H1 (cell line): ENCODE measurements around the gene NOL12. TPM values are rescaled to one million over a fixed set of nuclear protein-coding genes. Genes with fewer than 3 reads are reported as not detected.
A peak's percentile ranks its signal among the peaks of the same experiment; 100 is the strongest.

Source experiments
- CTCF ChIA-PET: fragments of 300-600 bp; sonication (Branson Sonifier 250); formaldehyde crosslinking; loops from one replicate; lab custom pipeline; 2021; ENCODE audit not compliant: partially characterized antibody; lab: Charles Lee
- POLR2A ChIA-PET: fragments of 300-600 bp; sonication (Branson Sonifier 250); formaldehyde crosslinking; loops from one replicate; lab custom pipeline; 2021; ENCODE audit warnings: inconsistent platforms; ENCODE audit not compliant: partially characterized antibody; lab: Charles Lee
- DNase-seq, 2 experiments: peaks; one replicate each; pipeline versions ENCODE4 v3.0.0 to v3.0.0-alpha.2; 2010 to 2022; ENCODE audit warnings: low spot score in 2 of 2, low read depth in 1 of 2, mixed read lengths in 1 of 2
- FAIRE-seq: peaks from 2 replicates; lab custom pipeline; 2011; peaks lifted over from hg19 to GRCh38; lab: Jason Lieb, UNC
- H2AFZ ChIP-seq: 2 replicates; pipeline ENCODE4 v1.8.1; 2012; ENCODE audit warnings: low read length, inconsistent platforms
- H2AK5ac ChIP-seq: 2 replicates; pipeline ENCODE4 v1.6.1; 2013; ENCODE audit warnings: low read depth, low read length
- H2BK120ac ChIP-seq: replicated peaks from 2 replicates; pipeline ENCODE3; 2013; ENCODE audit warnings: low read depth, low read length, inconsistent platforms
- H2BK12ac ChIP-seq: 2 replicates; pipeline ENCODE4 v1.6.1; 2013; ENCODE audit warnings: low read depth, low read length
- H2BK15ac ChIP-seq: 2 replicates; pipeline ENCODE4 v1.6.1; 2013; ENCODE audit warnings: low read length
- H2BK20ac ChIP-seq: 2 replicates; pipeline ENCODE4 v1.6.1; 2013; ENCODE audit warnings: low read length
- H2BK5ac ChIP-seq: 2 replicates; pipeline ENCODE4 v1.6.1; 2013; ENCODE audit warnings: low read depth, low read length
- H3K14ac ChIP-seq: 2 replicates; pipeline ENCODE4 v1.6.1; 2013; ENCODE audit warnings: inconsistent platforms; ENCODE audit not compliant: insufficient read length
- H3K18ac ChIP-seq: 2 replicates; pipeline ENCODE4 v1.6.1; 2013; ENCODE audit warnings: low read length; ENCODE audit errors: extremely low read depth
- H3K23ac ChIP-seq: 2 replicates; pipeline ENCODE4 v1.6.1; 2013; ENCODE audit warnings: inconsistent platforms; ENCODE audit not compliant: insufficient read length
- H3K23me2 ChIP-seq: 2 replicates; pipeline ENCODE4 v1.6.1; 2013; ENCODE audit warnings: low read depth, low read length
- H3K27ac ChIP-seq: 2 replicates; pipeline ENCODE4 v1.6.1; 2011; ENCODE audit warnings: low read depth, low read length, inconsistent platforms
- H3K27me3 ChIP-seq, 4 experiments: replicated peaks in 1 of 4; 1 replicate in 1 of 4; 2 replicates in 3 of 4; pipeline versions ENCODE4 v1.6.1 to v1.8.1; 2011 to 2013; ENCODE audit warnings: low read length in 3 of 4, mild to moderate bottlenecking in 3 of 4, inconsistent platforms in 2 of 4, mixed read lengths in 2 of 4, moderate library complexity in 1 of 4; ENCODE audit not compliant: control insufficient read depth in 3 of 4, insufficient read depth in 3 of 4; ENCODE audit errors: extremely low read depth in 1 of 4
- H3K36me3 ChIP-seq, 4 experiments: 2 replicates each; pipeline versions ENCODE4 v1.6.1 to v1.8.1; 2011 to 2013; ENCODE audit warnings: mild to moderate bottlenecking in 4 of 4, low read length in 3 of 4, moderate library complexity in 2 of 4, control low read depth in 1 of 4, inconsistent platforms in 1 of 4; ENCODE audit not compliant: insufficient read depth in 4 of 4, control insufficient read depth in 2 of 4
- H3K4ac ChIP-seq: replicated peaks from 2 replicates; pipeline ENCODE3; 2013; ENCODE audit warnings: low read length, low read depth, mixed read lengths, inconsistent platforms; ENCODE audit not compliant: insufficient read length
- H3K4me1 ChIP-seq, 4 experiments: replicated peaks in 1 of 4; 1 replicate in 1 of 4; 2 replicates in 3 of 4; pipeline versions ENCODE4 v1.6.1 to v1.8.1; 2011 to 2013; ENCODE audit warnings: low read length in 3 of 4, inconsistent platforms in 2 of 4, mixed read lengths in 1 of 4; ENCODE audit not compliant: insufficient read depth in 4 of 4, control insufficient read depth in 3 of 4
- H3K4me2 ChIP-seq, 2 experiments: 2 replicates each; pipeline versions ENCODE4 v1.6.1 to v1.8.1; 2011 to 2013; ENCODE audit warnings: low read depth in 2 of 2, low read length in 2 of 2, control low read depth in 1 of 2, inconsistent platforms in 1 of 2, mild to moderate bottlenecking in 1 of 2; ENCODE audit not compliant: insufficient read depth in 1 of 2
- H3K4me3 ChIP-seq, 4 experiments: fragments of 200-600, 300-600 bp in 1 of 4; sonication (generic), shearing (Covaris generic), sonication (Bioruptor Twin) in 1 of 4; 2 replicates each; pipeline versions ENCODE4 v1.5.1 to v1.8.1; 2011 to 2016; ENCODE audit warnings: low read length in 4 of 4, low read depth in 3 of 4, control low read depth in 2 of 4, inconsistent platforms in 2 of 4, mild to moderate bottlenecking in 2 of 4, mixed read lengths in 1 of 4, moderate library complexity in 1 of 4; ENCODE audit not compliant: insufficient read depth in 2 of 4; ENCODE audit errors: extremely low read depth in 1 of 4
- H3K56ac ChIP-seq: replicated peaks from 2 replicates; pipeline ENCODE3; 2013; ENCODE audit warnings: low read depth, mild to moderate bottlenecking, mixed read lengths, low read length, inconsistent platforms; ENCODE audit not compliant: insufficient read length
- H3K79me1 ChIP-seq: 2 replicates; pipeline ENCODE4 v1.6.1; 2013; ENCODE audit warnings: low read depth, low read length, control low read depth
- H3K79me2 ChIP-seq, 2 experiments: 2 replicates each; pipeline versions ENCODE4 v1.6.1 to v1.8.1; 2012 to 2013; ENCODE audit warnings: low read length in 2 of 2, mild to moderate bottlenecking in 2 of 2, inconsistent platforms in 1 of 2; ENCODE audit not compliant: insufficient read depth in 2 of 2, control insufficient read depth in 1 of 2
- H3K9ac ChIP-seq, 4 experiments: replicated peaks in 1 of 4; 1 replicate in 1 of 4; 2 replicates in 3 of 4; pipeline versions ENCODE4 v1.6.1 to v1.8.1; 2011 to 2013; ENCODE audit warnings: low read depth in 3 of 4, low read length in 3 of 4, control low read depth in 2 of 4, mild to moderate bottlenecking in 2 of 4, moderate library complexity in 2 of 4, inconsistent platforms in 1 of 4; ENCODE audit errors: extremely low read depth in 1 of 4
- H3K9me3 ChIP-seq, 2 experiments: 2 replicates each; pipeline versions ENCODE4 v1.6.1 to v1.8.1; 2012 to 2013; ENCODE audit warnings: mild to moderate bottlenecking in 2 of 2, moderate library complexity in 2 of 2, control low read depth in 1 of 2, inconsistent platforms in 1 of 2, low read depth in 1 of 2, low read length in 1 of 2, mixed read lengths in 1 of 2; ENCODE audit not compliant: insufficient read depth in 2 of 2
- H4K20me1 ChIP-seq, 2 experiments: replicated peaks in 1 of 2; 2 replicates each; pipeline versions ENCODE3 to v1.8.1; 2011 to 2013; ENCODE audit warnings: inconsistent platforms in 2 of 2, low read length in 2 of 2, mild to moderate bottlenecking in 1 of 2; ENCODE audit not compliant: insufficient read depth in 2 of 2, control insufficient read depth in 1 of 2
- H4K5ac ChIP-seq: 2 replicates; pipeline ENCODE4 v1.6.1; 2013; ENCODE audit warnings: low read length, low read depth, mixed read lengths, inconsistent platforms; ENCODE audit not compliant: insufficient read length
- H4K8ac ChIP-seq: 2 replicates; pipeline ENCODE4 v1.8.0; 2013; ENCODE audit warnings: mild to moderate bottlenecking, moderate library complexity, low read length, inconsistent platforms; ENCODE audit not compliant: insufficient read depth; ENCODE audit errors: extremely low read depth
- H4K91ac ChIP-seq: replicated peaks from 2 replicates; pipeline ENCODE3; 2013; ENCODE audit warnings: low read length, mixed read lengths, inconsistent platforms; ENCODE audit not compliant: insufficient read length
- CBX5 ChIP-seq: fragments of 300-800, 300-1000 bp; sonication (generic); IDR thresholded peaks from 2 replicates; pipeline ENCODE4 v1.7.1; 2016; ENCODE audit warnings: antibody characterized with exemption, low read length, low read depth
- KDM4A ChIP-seq: IDR thresholded peaks from one replicate; pipeline ENCODE4 v1.7.1; 2012; ENCODE audit warnings: low read depth, mild to moderate bottlenecking, moderate library complexity, low read length, inconsistent platforms; ENCODE audit not compliant: severe bottlenecking
- MAFK ChIP-seq: IDR thresholded peaks from 2 replicates; pipeline ENCODE4 v1.6.1; 2012; ENCODE audit warnings: low read depth, mild to moderate bottlenecking, improper control_type of control experiment, low read length
- TBP ChIP-seq: IDR thresholded peaks from 2 replicates; pipeline ENCODE4 v1.6.1; 2011; ENCODE audit warnings: low read depth, low read length, improper control_type of control experiment
- WGBS, 2 experiments: shearing (Covaris generic) in 1 of 2; methylation state at CpG; one replicate each; pipeline versions ENCODE4 v1.1.6 to v1.1.7; 2013 to 2015; ENCODE audit warnings: low lambda C conversion rate in 2 of 2, mixed read lengths in 2 of 2, inconsistent platforms in 1 of 2, low coverage in 1 of 2, missing lambda C conversion rate in 1 of 2; ENCODE audit not compliant: insufficient replicate concordance in 2 of 2, insufficient coverage in 1 of 2, insufficient read length in 1 of 2; ENCODE audit errors: extremely low coverage in 1 of 2, missing lambda C conversion rate in 1 of 2; 5-methylcytosine and 5-hydroxymethylcytosine counted together
- polyA plus RNA-seq, 7 experiments: library from polyadenylated mRNA; depleted of rRNA in 3 of 7; stranded (reverse) in 5 of 7; unstranded in 2 of 7; fragments of >200 nt in 5 of 7; fragments of 200-250 nt in 2 of 7; gene quantifications; 1 replicate in 5 of 7; 2 replicates in 1 of 7; 4 replicates in 1 of 7; pipeline versions ENCODE4 v1.2.1 to v1.2.3, GENCODE V29; 2011 to 2013; ENCODE audit warnings: missing spikeins in 2 of 7, mixed read lengths in 2 of 7
- total RNA-seq: library from RNA; stranded (reverse); fragmentation: NEBNext Ultra II Directional; extraction: Animal tissue kit (Norgen Biotek cat#: 25700); gene quantifications from 2 replicates; pipeline ENCODE4 v1.2.1, GENCODE V29; 2021
- TF ChIP-seq, protein P1 (sequence below): IDR thresholded peaks from 2 replicates; pipeline ENCODE4 v1.6.1; 2011; ENCODE audit warnings: low read length, improper control_type of control experiment
- TF ChIP-seq, protein P2 (sequence below), 3 experiments: IDR thresholded peaks; 1 replicate in 2 of 3; 2 replicates in 1 of 3; pipeline versions ENCODE4 v1.5.1 to v1.6.1; 2011; ENCODE audit warnings: low read length in 3 of 3, mild to moderate bottlenecking in 3 of 3, inconsistent platforms in 2 of 3, low read depth in 1 of 3, moderate library complexity in 1 of 3; ENCODE audit not compliant: insufficient read depth in 1 of 3; ENCODE audit errors: control extremely low read depth in 1 of 3

NOL12 gene
- total and polyA plus RNA-seq, 2 of the 8 experiments (the other 6 are each of a cell fraction or from before 2014, with no cell fraction given): 25.3 to 28.3 TPM

DNA sequence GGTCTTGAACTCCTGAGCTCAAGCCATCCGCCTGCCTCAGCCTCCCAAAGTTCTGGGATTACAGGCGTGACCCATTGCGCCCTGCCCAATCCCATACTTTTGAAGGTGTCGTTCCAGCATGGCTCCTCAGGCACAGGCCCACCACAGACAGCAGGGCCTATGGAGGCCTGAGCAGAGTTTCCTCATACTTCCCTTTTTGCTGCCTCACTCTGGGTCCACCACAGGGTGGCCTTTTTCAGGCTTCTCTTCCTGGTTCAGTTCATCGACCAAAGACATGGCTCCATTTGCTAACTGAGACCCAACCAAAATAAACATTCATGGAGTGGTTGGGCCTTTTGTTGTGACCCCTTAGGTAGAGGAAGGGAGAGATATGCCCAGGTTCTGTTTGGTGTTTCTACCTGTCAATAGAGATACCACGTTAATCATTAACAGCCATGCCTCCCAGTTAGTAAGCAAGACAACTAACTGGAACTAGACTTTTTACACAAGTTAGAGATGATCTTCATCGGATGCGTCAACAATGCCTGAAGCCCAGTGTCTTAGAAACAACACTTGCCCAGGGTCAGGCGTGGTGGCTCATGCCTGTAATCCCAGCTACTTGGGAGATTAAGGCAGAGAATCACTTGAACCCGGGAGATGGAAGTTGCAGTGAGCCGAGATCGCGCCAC is 45.8 kb downstream of the NOL12 start:
- Histone ChIP-seq H4K91ac (no peak overlapping the region), H3K18ac (no peak overlapping the region), H3K9ac (no peak overlapping the region), H4K20me1 (peaks cover 4 to 8% of the 10 kb centered on the region in 2 experiments), H3K4ac (no peak overlapping the region), H2BK5ac (no peak overlapping the region), H3K4me2 (no peak overlapping the region), H3K27ac (no peak overlapping the region), H4K5ac (no peak overlapping the region), H3K9me3 (no peaks in the 10 kb centered on the region), H3K27me3 (peaks cover 2 to 22% (median 17%) of the 10 kb centered on the region in 4 experiments), H2BK15ac (no peak overlapping the region), H3K4me3 (no peak overlapping the region), H3K56ac (no peak overlapping the region), H2AK5ac (no peak overlapping the region), H3K23ac (no peak overlapping the region), H2BK120ac (no peak overlapping the region), H4K8ac (no peak overlapping the region), H3K79me2 (no peaks in the 10 kb centered on the region), H3K4me1 (no peaks in the 10 kb centered on the region), H2BK12ac (no peak overlapping the region), H3K14ac (no peak overlapping the region), H3K36me3 (peaks cover 0 to 7% (median 4%) of the 10 kb centered on the region in 4 experiments; a peak in 2 of 8 replicates), H3K79me1 (no peaks in the 10 kb centered on the region), H3K23me2 (no peaks in the 10 kb centered on the region), H2AFZ (no peak overlapping the region), H2BK20ac (no peak overlapping the region)
- DNase-seq (no peak), FAIRE-seq (no peak)
- 84% methylated on average over 13 of the region's 13 CpGs; no CpG with 5 or more reads in 1 of the 2 experiments for WGBS, 2 experiments
- CTCF ChIA-PET: interaction anchor here (1.3 to 2.6 kb wide), 2 partner anchors 9 to 89 kb away, joined by 4 to 6 read pairs; no protein-coding TSS in a partner anchor
- POLR2A ChIA-PET: interaction anchor here (0.7 to 2.0 kb wide), 4 partner anchors 9 to 15 kb away, joined by 3 to 5 read pairs (median 4); no protein-coding TSS in a partner anchor
- TF ChIP-seq MAFK (no peak), CBX5 (no peak), TBP (no peak), KDM4A (no peak)
- TF ChIP-seq, protein P1, sequence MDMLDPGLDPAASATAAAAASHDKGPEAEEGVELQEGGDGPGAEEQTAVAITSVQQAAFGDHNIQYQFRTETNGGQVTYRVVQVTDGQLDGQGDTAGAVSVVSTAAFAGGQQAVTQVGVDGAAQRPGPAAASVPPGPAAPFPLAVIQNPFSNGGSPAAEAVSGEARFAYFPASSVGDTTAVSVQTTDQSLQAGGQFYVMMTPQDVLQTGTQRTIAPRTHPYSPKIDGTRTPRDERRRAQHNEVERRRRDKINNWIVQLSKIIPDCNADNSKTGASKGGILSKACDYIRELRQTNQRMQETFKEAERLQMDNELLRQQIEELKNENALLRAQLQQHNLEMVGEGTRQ: no peak
- TF ChIP-seq, protein P2, sequence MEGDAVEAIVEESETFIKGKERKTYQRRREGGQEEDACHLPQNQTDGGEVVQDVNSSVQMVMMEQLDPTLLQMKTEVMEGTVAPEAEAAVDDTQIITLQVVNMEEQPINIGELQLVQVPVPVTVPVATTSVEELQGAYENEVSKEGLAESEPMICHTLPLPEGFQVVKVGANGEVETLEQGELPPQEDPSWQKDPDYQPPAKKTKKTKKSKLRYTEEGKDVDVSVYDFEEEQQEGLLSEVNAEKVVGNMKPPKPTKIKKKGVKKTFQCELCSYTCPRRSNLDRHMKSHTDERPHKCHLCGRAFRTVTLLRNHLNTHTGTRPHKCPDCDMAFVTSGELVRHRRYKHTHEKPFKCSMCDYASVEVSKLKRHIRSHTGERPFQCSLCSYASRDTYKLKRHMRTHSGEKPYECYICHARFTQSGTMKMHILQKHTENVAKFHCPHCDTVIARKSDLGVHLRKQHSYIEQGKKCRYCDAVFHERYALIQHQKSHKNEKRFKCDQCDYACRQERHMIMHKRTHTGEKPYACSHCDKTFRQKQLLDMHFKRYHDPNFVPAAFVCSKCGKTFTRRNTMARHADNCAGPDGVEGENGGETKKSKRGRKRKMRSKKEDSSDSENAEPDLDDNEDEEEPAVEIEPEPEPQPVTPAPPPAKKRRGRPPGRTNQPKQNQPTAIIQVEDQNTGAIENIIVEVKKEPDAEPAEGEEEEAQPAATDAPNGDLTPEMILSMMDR (IDR thresholded peaks at IDR 0.05; ENCODE audit: control extremely low read depth in 1 of 3, insufficient read depth in 1 of 3, low read depth in 1 of 3, low read length in 3 of 3): peak in 1 of 3 experiments; percentile 12; a peak in 1 of 4 replicates
